ACC112 (cell line): ENCODE data around the gene ACER3.

Experiments
- H2AFZ ChIP-seq: fragments of 200-600 bp; sonication (generic); one replicate; pipeline ENCODE4 v1.6.0; 2017; ENCODE audit warnings: antibody characterized with exemption, low read length; ENCODE audit not compliant: unreplicated experiment
- H3K27ac ChIP-seq: fragments of 200-600 bp; sonication (generic); 2 replicates; pipeline ENCODE4 v1.5.1; 2014; ENCODE audit warnings: low read depth, mild to moderate bottlenecking, antibody characterized with exemption, low read length, moderate library complexity
- H3K27me3 ChIP-seq: fragments of 200-600 bp; sonication (generic); 2 replicates; pipeline ENCODE4 v1.6.1; 2014; ENCODE audit warnings: mild to moderate bottlenecking, antibody characterized with exemption, low read length, moderate library complexity, mixed read lengths; ENCODE audit not compliant: insufficient read depth
- H3K36me3 ChIP-seq: fragments of 200-600 bp; sonication (generic); 2 replicates; pipeline ENCODE4 v1.6.1; 2016; ENCODE audit warnings: mild to moderate bottlenecking, antibody characterized with exemption, low read length, moderate library complexity, mixed read lengths; ENCODE audit not compliant: insufficient read depth
- H3K4me1 ChIP-seq: fragments of 200-600 bp; sonication (generic); one replicate; pipeline ENCODE4 v1.6.1; 2016; ENCODE audit warnings: low read length, mixed read lengths; ENCODE audit not compliant: insufficient read depth, unreplicated experiment, control insufficient read depth
- H3K4me3 ChIP-seq: fragments of 200-600 bp; sonication (generic); 2 replicates; pipeline ENCODE4 v1.5.1; 2014; ENCODE audit warnings: mild to moderate bottlenecking, low read depth, low read length
- H3K79me2 ChIP-seq: fragments of 200-600 bp; sonication (generic); one replicate; pipeline ENCODE4 v1.6.0; 2016; ENCODE audit warnings: low read length; ENCODE audit not compliant: control insufficient read depth, unreplicated experiment, insufficient read depth

Gene ACER3

DNA sequence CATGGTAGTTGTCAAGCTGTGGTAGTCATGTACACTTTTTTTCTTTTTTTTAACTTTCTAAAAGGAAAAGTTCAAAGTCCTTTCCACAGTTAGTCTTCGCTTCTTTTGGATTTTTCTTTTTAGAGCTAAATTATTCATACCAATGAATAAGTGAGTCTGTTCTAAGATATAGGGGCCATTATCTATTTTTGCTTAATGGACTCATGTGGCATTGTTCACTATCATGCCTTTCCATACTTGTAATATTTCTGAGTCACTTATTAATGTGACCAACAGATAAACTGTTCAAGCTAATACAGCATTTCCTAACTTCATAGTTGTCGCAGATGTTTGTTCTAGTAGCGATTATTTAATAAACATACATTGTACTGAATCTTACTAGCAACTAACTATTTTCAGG, 165.5 kb downstream of the ACER3 start:
- no peak overlapping the region for H3K27ac ChIP-seq
- no peaks in the 10 kb centered on the region for H3K79me2 ChIP-seq
- H3K4me1 ChIP-seq: no peaks in the 10 kb centered on the region
- H3K27me3 ChIP-seq: peaks cover 14% of the 10 kb centered on the region
- H3K36me3 ChIP-seq: no peaks in the 10 kb centered on the region
- no peak overlapping the region for H2AFZ ChIP-seq
- no peak overlapping the region for H3K4me3 ChIP-seq

DNA sequence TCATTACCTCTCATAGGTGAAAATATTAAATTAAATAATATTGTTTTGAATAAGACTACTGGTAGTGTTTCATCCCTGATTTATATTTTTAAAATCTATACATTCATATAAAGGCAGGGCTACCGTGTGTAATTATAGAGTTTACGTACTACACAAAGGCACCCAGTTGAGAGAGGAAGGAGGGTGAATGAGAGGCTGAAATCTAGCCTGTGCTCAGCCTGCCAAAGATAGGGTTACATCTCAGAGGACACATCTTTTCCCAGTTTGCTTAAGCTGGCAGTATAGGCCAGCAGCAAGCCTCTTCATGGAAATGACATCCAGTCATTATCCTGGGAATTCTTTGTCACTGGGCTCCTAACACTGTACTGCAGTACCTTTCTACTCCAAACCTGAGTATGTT, 166.0 kb downstream of the ACER3 start:
- Histone ChIP-seq H3K27ac (no peak overlapping the region), H3K4me1 (no peaks in the 10 kb centered on the region), H2AFZ (no peak overlapping the region), H3K79me2 (no peaks in the 10 kb centered on the region), H3K36me3 (no peaks in the 10 kb centered on the region), H3K27me3 (peaks cover 14% of the 10 kb centered on the region), H3K4me3 (no peak overlapping the region)

DNA sequence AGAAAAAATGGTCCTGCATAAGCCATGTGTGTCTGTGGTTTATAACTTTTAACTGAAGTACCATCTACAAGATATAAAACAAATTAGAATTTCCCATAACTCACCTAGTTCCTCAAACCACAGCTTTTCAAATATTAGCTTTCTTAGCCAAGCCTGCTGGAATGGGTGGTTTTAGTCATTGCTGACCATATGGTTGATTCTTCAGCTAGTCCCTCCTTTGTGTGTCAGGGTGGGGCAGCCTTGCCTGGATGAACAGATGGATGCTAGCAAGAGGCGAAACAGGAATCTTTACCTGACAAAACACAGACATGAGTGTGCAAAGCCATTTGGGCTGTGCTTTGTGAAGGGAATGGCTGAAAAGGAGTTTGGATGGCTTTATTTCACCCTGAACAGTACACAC, 166.6 kb downstream of the ACER3 start:
- Histone ChIP-seq H3K36me3 (no peaks in the 10 kb centered on the region), H3K79me2 (no peaks in the 10 kb centered on the region), H2AFZ (no peak overlapping the region), H3K4me3 (no peak overlapping the region), H3K27ac (no peak overlapping the region), H3K4me1 (no peaks in the 10 kb centered on the region), H3K27me3 (peaks cover 14% of the 10 kb centered on the region)

DNA sequence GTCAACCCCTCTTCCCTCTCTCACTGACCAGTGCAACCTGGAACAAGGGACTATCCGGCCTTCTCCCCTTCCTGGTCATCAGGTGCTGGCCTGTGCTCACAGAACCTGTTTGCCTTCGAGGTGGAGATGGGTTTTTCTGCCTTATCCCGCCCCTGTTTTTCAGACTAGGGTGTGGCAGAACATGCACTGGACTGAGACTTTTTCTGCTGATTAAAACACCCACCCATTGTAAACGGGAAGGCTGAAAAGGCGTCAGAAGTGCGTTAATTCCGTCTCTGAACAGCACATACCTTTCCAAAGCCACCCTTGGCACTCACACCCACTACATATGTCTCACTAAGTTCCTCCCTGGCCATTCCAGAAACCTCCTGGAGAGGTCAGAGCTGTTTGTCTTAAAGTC, 169.1 kb downstream of the ACER3 start:
- H2AFZ ChIP-seq: no peak overlapping the region
- H3K27me3 ChIP-seq: peaks cover 14% of the 10 kb centered on the region
- no peaks in the 10 kb centered on the region for H3K36me3 ChIP-seq
- H3K4me1 ChIP-seq: no peaks in the 10 kb centered on the region
- no peak overlapping the region for H3K27ac ChIP-seq
- H3K4me3 ChIP-seq: no peak overlapping the region
- no peaks in the 10 kb centered on the region for H3K79me2 ChIP-seq

DNA sequence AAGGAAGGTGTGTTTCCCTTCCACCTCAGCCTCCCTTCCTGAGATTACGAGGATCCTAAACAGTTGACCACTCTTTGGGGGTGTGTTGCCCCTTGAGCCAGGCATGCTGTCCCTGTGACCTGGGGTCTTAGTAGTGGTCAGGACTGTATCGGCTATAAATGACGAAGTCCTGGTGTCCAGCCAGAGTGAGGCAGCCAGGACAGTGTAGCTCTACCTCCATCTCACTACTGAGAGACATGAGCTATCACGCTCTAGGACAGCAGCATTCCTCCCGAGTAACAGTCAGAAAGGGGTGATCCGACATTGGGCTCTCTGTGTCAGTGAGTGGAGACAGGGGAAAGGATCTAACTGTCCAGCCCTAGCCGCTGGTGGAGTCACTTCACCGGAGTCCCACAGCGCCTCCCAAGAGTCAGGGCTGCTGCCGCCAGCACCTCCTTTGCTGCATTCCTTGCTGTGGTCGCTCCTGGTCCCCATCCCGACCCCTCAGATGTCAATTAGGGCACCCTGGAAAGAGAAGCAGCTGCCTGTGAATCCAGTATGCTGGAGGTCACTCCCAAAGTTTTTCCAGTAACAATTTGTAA, 170.2 kb downstream of the ACER3 start:
- H3K27me3 ChIP-seq: peaks cover 14% of the 10 kb centered on the region

DNA sequence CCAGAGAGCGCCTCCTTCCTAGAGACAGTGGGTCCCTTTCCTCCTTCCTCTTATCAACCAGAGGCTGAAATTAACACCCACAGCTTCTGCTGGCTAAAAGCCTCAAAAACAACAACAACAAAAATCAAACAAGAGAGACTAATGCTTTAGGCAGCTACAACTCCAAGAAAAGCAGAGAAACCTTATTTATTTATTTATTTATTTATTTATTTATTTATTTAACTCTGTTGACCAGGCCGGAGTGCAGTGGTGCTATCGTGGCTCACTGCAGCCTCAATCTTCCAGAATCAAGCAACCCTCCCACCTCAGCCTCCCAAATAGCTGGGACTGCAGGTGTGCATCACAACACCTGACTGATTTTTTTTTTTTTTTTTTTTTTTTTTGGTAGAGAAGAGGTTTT, 170.9 kb downstream of the ACER3 start:
- Histone ChIP-seq H3K4me1 (no peaks in the 10 kb centered on the region), H3K79me2 (no peaks in the 10 kb centered on the region), H3K27ac (no peak overlapping the region), H2AFZ (no peak overlapping the region), H3K4me3 (no peak overlapping the region), H3K27me3 (peaks cover 14% of the 10 kb centered on the region), H3K36me3 (no peaks in the 10 kb centered on the region)

More for the DNA sequence above, 170.2 kb downstream of the ACER3 start:
- Histone ChIP-seq H3K79me2 (no peaks in the 10 kb centered on the region), H3K4me3 (no peak overlapping the region), H3K4me1 (no peaks in the 10 kb centered on the region), H3K27ac (no peak overlapping the region), H2AFZ (no peak overlapping the region), H3K36me3 (no peaks in the 10 kb centered on the region)

DNA sequence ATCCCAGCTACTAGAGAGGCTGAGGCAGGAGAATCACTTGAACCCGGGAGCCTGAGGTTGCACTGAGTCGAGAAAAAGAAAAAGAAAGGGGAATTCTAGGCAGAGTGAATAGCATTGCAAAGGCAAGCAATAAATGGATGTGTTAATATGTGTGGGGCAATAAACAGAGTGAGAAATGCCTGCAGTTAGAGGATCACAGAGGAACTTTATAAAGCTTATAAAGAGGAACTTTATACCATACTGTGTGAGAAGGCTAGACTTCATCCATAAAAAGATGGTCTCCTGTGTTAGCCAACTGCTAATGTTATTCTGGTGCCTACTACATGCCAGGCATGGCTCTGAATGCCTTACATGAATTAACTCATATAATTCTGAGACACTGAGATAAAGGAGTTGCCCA, 174.3 kb downstream of the ACER3 start:
- no peak overlapping the region for H3K27ac ChIP-seq
- no peaks in the 10 kb centered on the region for H3K4me1 ChIP-seq
- H3K79me2 ChIP-seq: no peaks in the 10 kb centered on the region
- H3K27me3 ChIP-seq: peaks cover 19% of the 10 kb centered on the region
- H3K4me3 ChIP-seq: no peak overlapping the region
- H2AFZ ChIP-seq: no peak overlapping the region
- no peaks in the 10 kb centered on the region for H3K36me3 ChIP-seq

DNA sequence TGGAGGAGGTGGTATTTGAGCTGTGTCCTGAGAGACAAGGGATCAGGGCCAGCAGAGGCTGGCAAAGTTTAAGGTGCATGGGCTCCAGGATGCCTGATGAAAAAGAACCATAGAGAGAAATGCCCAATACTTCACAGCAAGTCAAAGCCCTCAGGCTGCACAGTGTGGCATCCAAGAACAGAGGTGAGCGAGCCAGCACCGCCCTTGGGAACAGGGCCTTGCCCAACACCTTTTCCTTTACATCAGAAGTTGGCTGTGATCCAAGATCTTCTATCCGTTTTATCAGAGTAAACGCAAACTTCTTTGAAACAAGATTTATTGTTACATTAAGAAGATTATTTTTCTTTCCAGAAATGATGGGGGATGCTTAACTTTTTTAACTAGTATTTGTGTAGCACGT, 174.9 kb downstream of the ACER3 start:
- no peak overlapping the region for H2AFZ ChIP-seq
- H3K4me1 ChIP-seq: no peaks in the 10 kb centered on the region
- no peak overlapping the region for H3K27ac ChIP-seq
- H3K4me3 ChIP-seq: no peak overlapping the region
- H3K79me2 ChIP-seq: no peaks in the 10 kb centered on the region
- H3K36me3 ChIP-seq: no peaks in the 10 kb centered on the region
- peaks cover 14% of the 10 kb centered on the region for H3K27me3 ChIP-seq

DNA sequence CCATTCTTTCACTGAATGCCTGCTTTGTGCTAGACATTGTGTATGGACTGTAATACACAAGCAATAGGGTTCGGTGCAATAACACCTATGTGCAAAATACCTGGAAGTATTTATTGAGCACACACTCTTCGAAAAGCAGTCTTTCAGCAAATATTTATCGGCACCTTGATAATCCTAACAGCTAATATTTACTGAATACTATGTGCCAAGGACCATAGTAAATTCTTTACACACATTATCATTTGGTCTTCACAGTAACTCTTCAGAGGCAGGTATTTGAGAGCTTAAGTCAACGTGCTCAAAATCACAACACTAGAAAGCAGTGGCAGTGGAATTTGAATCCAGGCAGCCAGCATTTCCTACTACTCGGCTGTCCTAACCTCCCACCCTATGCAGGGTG, 175.7 kb downstream of the ACER3 start:
- Histone ChIP-seq H3K27me3 (peaks cover 9% of the 10 kb centered on the region; the same call in 1 of the 2 replicates), H3K27ac (no peak overlapping the region), H3K36me3 (no peaks in the 10 kb centered on the region), H3K4me1 (no peaks in the 10 kb centered on the region), H3K4me3 (no peak overlapping the region), H3K79me2 (no peaks in the 10 kb centered on the region), H2AFZ (no peak overlapping the region)

DNA sequence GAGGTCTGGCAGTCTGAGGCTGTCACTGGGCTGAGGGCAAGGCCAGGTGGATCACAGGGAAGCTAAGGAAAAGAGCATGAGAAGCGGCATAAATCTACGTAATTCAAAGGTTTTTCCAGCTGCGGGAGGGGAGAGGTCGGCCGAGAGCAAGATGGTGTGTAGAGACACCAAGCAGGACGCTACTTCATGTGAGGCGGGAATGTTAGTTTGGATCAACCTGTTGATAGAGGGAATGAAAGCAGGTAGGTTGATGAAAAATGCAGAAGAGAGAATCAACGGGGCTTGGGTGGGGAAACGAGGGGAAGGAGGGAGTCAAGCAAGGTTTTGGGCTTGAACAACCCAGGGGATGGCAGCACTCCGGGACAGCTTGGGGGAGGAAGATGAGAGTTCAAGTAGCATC, 176.3 kb downstream of the ACER3 start:
- Histone ChIP-seq H2AFZ (no peak overlapping the region), H3K27ac (no peak overlapping the region), H3K36me3 (no peaks in the 10 kb centered on the region), H3K4me3 (no peak overlapping the region), H3K79me2 (no peaks in the 10 kb centered on the region), H3K27me3 (peaks cover 9% of the 10 kb centered on the region; the same call in 1 of the 2 replicates), H3K4me1 (no peaks in the 10 kb centered on the region)

DNA sequence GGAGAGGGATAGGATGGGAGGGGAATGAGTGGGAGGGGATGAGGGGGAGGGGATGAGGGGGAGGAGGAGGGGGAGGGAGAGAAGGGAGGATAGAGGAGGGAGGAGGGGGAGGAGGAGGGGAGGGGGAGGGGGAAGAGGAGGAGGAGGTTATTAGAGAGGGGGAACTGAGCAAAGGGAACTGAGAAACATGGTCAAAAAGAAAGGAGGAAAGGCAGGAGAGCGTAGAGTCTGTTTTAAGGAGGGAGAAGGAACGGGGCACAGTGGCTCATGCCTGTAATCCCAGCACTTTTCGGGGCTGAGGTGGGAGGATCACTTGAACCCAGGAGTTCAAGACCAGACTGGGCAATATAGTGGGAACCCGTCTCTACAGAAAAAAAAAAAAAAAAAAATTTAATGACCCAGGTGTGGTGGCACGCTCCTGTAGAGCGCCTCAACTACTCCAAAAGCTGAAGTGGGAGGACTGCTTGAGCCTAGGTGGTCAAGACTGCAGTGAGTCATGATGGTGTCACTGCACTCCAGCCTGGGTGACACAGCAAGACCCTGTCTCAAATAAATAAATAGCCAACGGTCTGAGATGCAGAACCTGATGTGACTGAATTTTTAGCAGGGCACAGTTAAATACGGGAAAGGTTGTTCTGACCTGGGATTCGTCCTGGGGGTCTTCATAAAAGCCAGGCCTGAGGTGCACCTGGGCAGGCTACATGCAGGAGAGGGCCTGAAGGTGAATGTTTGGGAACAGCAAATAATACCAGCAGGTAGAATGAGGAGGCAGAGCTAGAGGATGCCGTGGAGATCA, 177.5 kb downstream of the ACER3 start:
- no peak overlapping the region for H2AFZ ChIP-seq
- peaks cover 9% of the 10 kb centered on the region; the same call in 1 of the 2 replicates for H3K27me3 ChIP-seq
- H3K36me3 ChIP-seq: no peaks in the 10 kb centered on the region
- H3K4me1 ChIP-seq: no peaks in the 10 kb centered on the region
- H3K4me3 ChIP-seq: no peak overlapping the region
- H3K27ac ChIP-seq: no peak overlapping the region
- no peaks in the 10 kb centered on the region for H3K79me2 ChIP-seq
